ENCODE results near the gene C1orf21.

C1orf21 gene

GRCh38 chr1:184512724-184513123, 125.9 kb downstream of the C1orf21 start:
- Histone ChIP-seq H2AFZ (ENCODE audit: low read length, unreplicated experiment) (no peak overlapping the region), H3K4me1 (ENCODE audit: control insufficient read depth, insufficient read depth, low read length, unreplicated experiment) (peaks cover 16% of the 10 kb centered on the region), H3K79me2 (ENCODE audit: control insufficient read depth, insufficient read depth, low read length, unreplicated experiment) (no peaks in the 10 kb centered on the region), H3K36me3 (ENCODE audit: insufficient read depth, low read length) (no peaks in the 10 kb centered on the region), H3K27me3 (ENCODE audit: insufficient read depth, low read length) (no peaks in the 10 kb centered on the region), H3K4me3 (ENCODE audit: low read depth, low read length) (no peak overlapping the region), H3K27ac (ENCODE audit: low read depth, low read length) (no peak overlapping the region)

GRCh38 chr1:184513421-184513820, 126.6 kb downstream of the C1orf21 start:
- H2AFZ ChIP-seq (ENCODE audit: low read length, unreplicated experiment) = no peak overlapping the region
- H3K4me1 ChIP-seq (ENCODE audit: control insufficient read depth, insufficient read depth, low read length, unreplicated experiment) = peaks cover 10% of the 10 kb centered on the region
- no peak overlapping the region for H3K4me3 ChIP-seq (ENCODE audit: low read depth, low read length)
- no peaks in the 10 kb centered on the region for H3K36me3 ChIP-seq (ENCODE audit: insufficient read depth, low read length)
- no peaks in the 10 kb centered on the region for H3K27me3 ChIP-seq (ENCODE audit: insufficient read depth, low read length)
- H3K79me2 ChIP-seq (ENCODE audit: control insufficient read depth, insufficient read depth, low read length, unreplicated experiment) = no peaks in the 10 kb centered on the region
- no peak overlapping the region for H3K27ac ChIP-seq (ENCODE audit: low read depth, low read length)

GRCh38 chr1:184513966-184514365, 127.1 kb downstream of the C1orf21 start:
- H3K27me3 ChIP-seq (ENCODE audit: insufficient read depth, low read length) = no peaks in the 10 kb centered on the region
- no peaks in the 10 kb centered on the region for H3K79me2 ChIP-seq (ENCODE audit: control insufficient read depth, insufficient read depth, low read length, unreplicated experiment)

GRCh38 chr1:184514447-184514846, 127.6 kb downstream of the C1orf21 start:
- Histone ChIP-seq H3K36me3 (ENCODE audit: insufficient read depth, low read length) (no peaks in the 10 kb centered on the region), H2AFZ (ENCODE audit: low read length, unreplicated experiment) (no peak overlapping the region), H3K27me3 (ENCODE audit: insufficient read depth, low read length) (no peaks in the 10 kb centered on the region), H3K79me2 (ENCODE audit: control insufficient read depth, insufficient read depth, low read length, unreplicated experiment) (no peaks in the 10 kb centered on the region), H3K4me3 (ENCODE audit: low read depth, low read length) (no peak overlapping the region), H3K4me1 (ENCODE audit: control insufficient read depth, insufficient read depth, low read length, unreplicated experiment) (peaks cover 10% of the 10 kb centered on the region), H3K27ac (ENCODE audit: low read depth, low read length) (no peak overlapping the region)

More at GRCh38 chr1:184513966-184514365, 127.1 kb downstream of the C1orf21 start:
- no peaks in the 10 kb centered on the region for H3K36me3 ChIP-seq (ENCODE audit: insufficient read depth, low read length)
- H3K27ac ChIP-seq (ENCODE audit: low read depth, low read length) = no peak overlapping the region
- H3K4me3 ChIP-seq (ENCODE audit: low read depth, low read length) = no peak overlapping the region
- H3K4me1 ChIP-seq (ENCODE audit: control insufficient read depth, insufficient read depth, low read length, unreplicated experiment) = peaks cover 10% of the 10 kb centered on the region
- no peak overlapping the region for H2AFZ ChIP-seq (ENCODE audit: low read length, unreplicated experiment)

GRCh38 chr1:184517130-184517529, 130.3 kb downstream of the C1orf21 start:
- H3K79me2 ChIP-seq (ENCODE audit: control insufficient read depth, insufficient read depth, low read length, unreplicated experiment) = no peaks in the 10 kb centered on the region
- H3K36me3 ChIP-seq (ENCODE audit: insufficient read depth, low read length) = no peaks in the 10 kb centered on the region
- H2AFZ ChIP-seq (ENCODE audit: low read length, unreplicated experiment) = no peak overlapping the region
- H3K27ac ChIP-seq (ENCODE audit: low read depth, low read length) = no peak overlapping the region
- H3K4me3 ChIP-seq (ENCODE audit: low read depth, low read length) = no peak overlapping the region
- peaks cover 10% of the 10 kb centered on the region for H3K4me1 ChIP-seq (ENCODE audit: control insufficient read depth, insufficient read depth, low read length, unreplicated experiment)
- no peaks in the 10 kb centered on the region for H3K27me3 ChIP-seq (ENCODE audit: insufficient read depth, low read length)

GRCh38 chr1:184518736-184519357, 132.0 kb downstream of the C1orf21 start:
- H3K27ac ChIP-seq (ENCODE audit: low read depth, low read length) = no peak overlapping the region
- H3K79me2 ChIP-seq (ENCODE audit: control insufficient read depth, insufficient read depth, low read length, unreplicated experiment) = no peaks in the 10 kb centered on the region
- no peaks in the 10 kb centered on the region for H3K27me3 ChIP-seq (ENCODE audit: insufficient read depth, low read length)
- H3K4me3 ChIP-seq (ENCODE audit: low read depth, low read length) = no peak overlapping the region
- H2AFZ ChIP-seq (ENCODE audit: low read length, unreplicated experiment) = no peak overlapping the region
- H3K36me3 ChIP-seq (ENCODE audit: insufficient read depth, low read length) = no peaks in the 10 kb centered on the region
- H3K4me1 ChIP-seq (ENCODE audit: control insufficient read depth, insufficient read depth, low read length, unreplicated experiment) = peaks cover 5% of the 10 kb centered on the region

GRCh38 chr1:184520336-184520735, 133.5 kb downstream of the C1orf21 start:
- no peak overlapping the region for H3K27ac ChIP-seq (ENCODE audit: low read depth, low read length)
- peaks cover 11% of the 10 kb centered on the region for H3K4me1 ChIP-seq (ENCODE audit: control insufficient read depth, insufficient read depth, low read length, unreplicated experiment)
- H2AFZ ChIP-seq (ENCODE audit: low read length, unreplicated experiment) = no peak overlapping the region
- H3K36me3 ChIP-seq (ENCODE audit: insufficient read depth, low read length) = no peaks in the 10 kb centered on the region
- no peak overlapping the region for H3K4me3 ChIP-seq (ENCODE audit: low read depth, low read length)
- no peaks in the 10 kb centered on the region for H3K79me2 ChIP-seq (ENCODE audit: control insufficient read depth, insufficient read depth, low read length, unreplicated experiment)
- no peaks in the 10 kb centered on the region for H3K27me3 ChIP-seq (ENCODE audit: insufficient read depth, low read length)

GRCh38 chr1:184524248-184524647, 137.4 kb downstream of the C1orf21 start:
- Histone ChIP-seq H3K4me1 (ENCODE audit: control insufficient read depth, insufficient read depth, low read length, unreplicated experiment) (peaks cover 11% of the 10 kb centered on the region), H3K36me3 (ENCODE audit: insufficient read depth, low read length) (no peaks in the 10 kb centered on the region), H3K79me2 (ENCODE audit: control insufficient read depth, insufficient read depth, low read length, unreplicated experiment) (no peaks in the 10 kb centered on the region), H3K27ac (ENCODE audit: low read depth, low read length) (no peak overlapping the region), H3K4me3 (ENCODE audit: low read depth, low read length) (no peak overlapping the region), H2AFZ (ENCODE audit: low read length, unreplicated experiment) (no peak overlapping the region), H3K27me3 (ENCODE audit: insufficient read depth, low read length) (no peaks in the 10 kb centered on the region)

GRCh38 chr1:184527402-184527801, 140.6 kb downstream of the C1orf21 start:
- H2AFZ ChIP-seq (ENCODE audit: low read length, unreplicated experiment) = no peak overlapping the region
- no peaks in the 10 kb centered on the region for H3K27me3 ChIP-seq (ENCODE audit: insufficient read depth, low read length)
- no peak overlapping the region for H3K4me3 ChIP-seq (ENCODE audit: low read depth, low read length)
- no peak overlapping the region for H3K27ac ChIP-seq (ENCODE audit: low read depth, low read length)
- peaks cover 11% of the 10 kb centered on the region for H3K4me1 ChIP-seq (ENCODE audit: control insufficient read depth, insufficient read depth, low read length, unreplicated experiment)
- H3K79me2 ChIP-seq (ENCODE audit: control insufficient read depth, insufficient read depth, low read length, unreplicated experiment) = no peaks in the 10 kb centered on the region
- no peaks in the 10 kb centered on the region for H3K36me3 ChIP-seq (ENCODE audit: insufficient read depth, low read length)

- no peak overlapping the region for H3K4me3 ChIP-seq (ENCODE audit: low read depth, low read length)
- H2AFZ ChIP-seq (ENCODE audit: low read length, unreplicated experiment) = no peak overlapping the region
- H3K79me2 ChIP-seq (ENCODE audit: control insufficient read depth, insufficient read depth, low read length, unreplicated experiment) = no peaks in the 10 kb centered on the region
- H3K27me3 ChIP-seq (ENCODE audit: insufficient read depth, low read length) = no peaks in the 10 kb centered on the region
- no peak overlapping the region for H3K27ac ChIP-seq (ENCODE audit: low read depth, low read length)
- no peaks in the 10 kb centered on the region for H3K36me3 ChIP-seq (ENCODE audit: insufficient read depth, low read length)
- H3K4me1 ChIP-seq (ENCODE audit: control insufficient read depth, insufficient read depth, low read length, unreplicated experiment) = no peaks in the 10 kb centered on the region
These were observed 143.4 kb downstream of the C1orf21 start for GRCh38 chr1:184530226-184530625.

- Histone ChIP-seq H3K79me2 (ENCODE audit: control insufficient read depth, insufficient read depth, low read length, unreplicated experiment) (no peaks in the 10 kb centered on the region), H3K4me3 (ENCODE audit: low read depth, low read length) (no peak overlapping the region), H2AFZ (ENCODE audit: low read length, unreplicated experiment) (no peak overlapping the region), H3K4me1 (ENCODE audit: control insufficient read depth, insufficient read depth, low read length, unreplicated experiment) (no peaks in the 10 kb centered on the region), H3K27ac (ENCODE audit: low read depth, low read length) (no peak overlapping the region), H3K27me3 (ENCODE audit: insufficient read depth, low read length) (no peaks in the 10 kb centered on the region), H3K36me3 (ENCODE audit: insufficient read depth, low read length) (no peaks in the 10 kb centered on the region)
These were observed 144.5 kb downstream of the C1orf21 start for GRCh38 chr1:184531296-184531695.
